Esophagus (tissue), 2 donors: ENCODE data around the gene PGM1. TPM values are rescaled to one million over a fixed set of nuclear protein-coding genes. Genes with fewer than 3 reads are reported as not detected.
"Not testable (repeated sequence)": the region's sequence is repeated elsewhere in the genome, so short reads cannot be mapped to it uniquely, and the experiment has no call there.

Experiments
- H3K27ac ChIP-seq, 2 donors: one replicate each; pipeline ENCODE4 v1.5.1; 2013; ENCODE audit warnings: low read depth in 2 of 2, mild to moderate bottlenecking in 2 of 2, inconsistent platforms in 1 of 2, low read length in 1 of 2, moderate library complexity in 1 of 2
- H3K27me3 ChIP-seq, 2 donors: one replicate each; pipeline ENCODE4 v1.6.1; 2013; ENCODE audit warnings: low read length in 2 of 2, control low read depth in 1 of 2, mild to moderate bottlenecking in 1 of 2; ENCODE audit not compliant: insufficient read depth in 2 of 2, control insufficient read depth in 1 of 2
- H3K36me3 ChIP-seq, 2 donors: one replicate each; pipeline ENCODE4 v1.6.1; 2013; ENCODE audit warnings: low read length in 1 of 2; ENCODE audit not compliant: control insufficient read depth in 2 of 2, insufficient read depth in 2 of 2
- H3K4me1 ChIP-seq, 2 donors: one replicate each; pipeline ENCODE4 v1.6.1; 2013; ENCODE audit warnings: low read length in 1 of 2; ENCODE audit not compliant: control insufficient read depth in 2 of 2, insufficient read depth in 2 of 2
- H3K4me3 ChIP-seq, 2 donors: one replicate each; pipeline ENCODE4 v1.5.1; 2013; ENCODE audit warnings: low read length in 2 of 2, mild to moderate bottlenecking in 2 of 2, low read depth in 1 of 2, moderate library complexity in 1 of 2
- H3K9me3 ChIP-seq, 2 donors: one replicate each; pipeline ENCODE4 v1.6.1; 2013; ENCODE audit warnings: mild to moderate bottlenecking in 2 of 2, low read depth in 1 of 2, low read length in 1 of 2, moderate library complexity in 1 of 2; ENCODE audit not compliant: control insufficient read depth in 2 of 2, insufficient read depth in 1 of 2
- WGBS, 2 donors: extraction: QIAGEN DNeasy Blood & Tissue Kit; methylation state at CpG; one replicate each; pipeline ENCODE4 v1.1.7; 2013; 5-methylcytosine and 5-hydroxymethylcytosine counted together
- polyA plus RNA-seq, 2 donors: library from polyadenylated mRNA; stranded (reverse); fragments of 200-250 nt; gene quantifications; one replicate each; pipeline ENCODE4 v1.2.3, GENCODE V29; 2013
- donor health status: healthy with polysubstance abuse.
- donor health status: Bipolar disorder and iron deficiency.

PGM1 gene
- polyA plus RNA-seq, 2 donors: 5.4 to 28.0 TPM

DNA sequence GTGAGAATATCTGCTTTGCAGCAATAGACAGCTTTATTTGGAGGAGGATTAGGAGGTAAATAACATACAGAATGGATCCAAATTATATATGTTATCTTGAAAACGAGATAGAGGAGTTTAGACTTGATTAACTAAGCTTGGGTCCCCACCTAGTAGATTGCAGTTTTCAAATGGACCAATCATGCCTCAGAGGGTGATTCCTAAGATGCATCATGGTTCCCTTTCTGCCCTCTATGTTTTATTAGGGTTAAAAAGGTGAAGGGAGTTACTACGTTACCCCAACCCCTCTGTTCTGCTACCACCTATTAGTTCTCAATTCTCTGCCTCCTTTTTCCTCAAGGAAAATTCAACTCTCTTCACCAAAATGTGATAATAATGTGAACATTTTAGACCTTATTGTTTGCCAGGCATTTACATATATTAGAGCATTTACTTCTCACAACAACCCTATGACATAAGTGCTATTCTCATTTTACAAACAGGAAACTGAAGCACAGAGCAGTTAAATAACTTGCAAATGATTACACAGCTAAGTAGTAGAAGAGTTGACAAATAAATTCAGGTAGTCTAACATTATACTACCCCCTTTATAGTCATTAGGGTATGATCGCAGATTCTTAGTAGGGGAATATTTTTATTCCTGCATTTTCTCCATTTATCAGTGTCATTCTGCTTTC lies 23.4 kb upstream of the PGM1 start:
- no peaks in the 10 kb centered on the region for H3K27me3 ChIP-seq
- H3K27ac ChIP-seq: no peak overlapping the region
- WGBS, 2 donors: 81 to 85% methylated on average over 3 of the region's 3 CpGs
- H3K9me3 ChIP-seq: no peaks in the 10 kb centered on the region
- H3K36me3 ChIP-seq: no peaks in the 10 kb centered on the region
- no peaks in the 10 kb centered on the region for H3K4me1 ChIP-seq
- H3K4me3 ChIP-seq: no peak overlapping the region

DNA sequence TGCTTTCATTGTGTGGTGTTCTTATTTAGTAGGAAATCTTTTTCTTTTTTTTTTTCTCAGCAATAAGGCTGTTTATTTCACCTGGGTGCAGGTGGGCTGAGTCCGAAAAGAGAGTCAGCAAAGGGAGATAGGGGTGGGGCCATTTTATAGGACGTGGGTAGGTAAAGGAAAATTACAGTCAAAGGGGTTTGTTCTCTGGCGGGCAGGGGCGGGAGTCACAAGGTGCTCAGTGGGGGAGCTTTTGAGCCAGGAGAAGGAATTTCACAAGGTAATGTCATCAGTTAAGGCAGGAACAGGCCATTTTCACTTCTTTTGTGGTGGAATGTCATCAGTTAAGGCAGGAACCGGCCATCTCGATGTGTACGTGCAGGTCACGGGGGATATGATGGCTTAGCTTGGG lies 20.5 kb upstream of the PGM1 start:
- not testable (repeated sequence) for H3K36me3 ChIP-seq, H3K27ac ChIP-seq, H3K9me3 ChIP-seq, H3K4me3 ChIP-seq, H3K4me1 ChIP-seq, H3K27me3 ChIP-seq
- 93 to 94% methylated on average over 8 of the region's 8 CpGs for WGBS, 2 donors

DNA sequence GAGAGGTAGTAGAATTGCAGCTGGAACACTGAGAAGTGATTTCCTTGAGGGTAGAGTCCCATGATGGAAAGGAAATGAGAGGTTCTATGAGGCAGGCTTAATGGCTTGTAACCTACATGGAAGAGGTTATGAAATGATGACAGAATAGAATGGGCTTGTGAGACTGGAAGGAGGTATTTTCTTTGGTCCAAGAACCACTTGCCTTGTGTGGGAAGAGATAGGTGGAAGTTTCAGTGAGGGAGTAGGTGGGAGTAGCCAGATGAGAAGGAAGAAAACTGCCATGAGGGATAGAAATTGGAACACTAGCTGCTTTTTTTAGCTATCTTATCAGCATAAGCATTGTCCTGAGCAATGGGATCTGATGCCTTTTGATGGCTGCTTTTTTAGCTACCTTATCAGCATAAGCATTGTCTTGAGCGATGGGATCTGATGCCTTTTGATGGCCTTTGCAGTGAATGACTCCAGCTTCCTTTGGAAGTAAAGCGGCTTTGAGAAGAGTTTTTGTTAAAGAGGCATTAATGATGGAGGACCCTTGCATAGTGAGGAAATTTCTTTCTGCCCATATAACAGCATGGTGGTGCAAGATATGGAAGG lies 18.9 kb upstream of the PGM1 start:
- not testable (repeated sequence) for H3K27me3 ChIP-seq, H3K9me3 ChIP-seq, H3K27ac ChIP-seq, H3K36me3 ChIP-seq, H3K4me1 ChIP-seq, H3K4me3 ChIP-seq
- WGBS, 2 donors: 82 to 91% methylated on average over 2 of the region's 2 CpGs

GRCh38 chr1:63575340-63575826 lies 17.8 kb upstream of the PGM1 start:
- no peaks in the 10 kb centered on the region for H3K9me3 ChIP-seq
- no peaks in the 10 kb centered on the region for H3K27me3 ChIP-seq
- H3K27ac ChIP-seq: no peak overlapping the region
- H3K4me1 ChIP-seq: no peaks in the 10 kb centered on the region
- no peaks in the 10 kb centered on the region for H3K36me3 ChIP-seq
- H3K4me3 ChIP-seq: no peak overlapping the region
- WGBS, 2 donors: 68 to 73% methylated on average over 4 of the region's 4 CpGs

DNA sequence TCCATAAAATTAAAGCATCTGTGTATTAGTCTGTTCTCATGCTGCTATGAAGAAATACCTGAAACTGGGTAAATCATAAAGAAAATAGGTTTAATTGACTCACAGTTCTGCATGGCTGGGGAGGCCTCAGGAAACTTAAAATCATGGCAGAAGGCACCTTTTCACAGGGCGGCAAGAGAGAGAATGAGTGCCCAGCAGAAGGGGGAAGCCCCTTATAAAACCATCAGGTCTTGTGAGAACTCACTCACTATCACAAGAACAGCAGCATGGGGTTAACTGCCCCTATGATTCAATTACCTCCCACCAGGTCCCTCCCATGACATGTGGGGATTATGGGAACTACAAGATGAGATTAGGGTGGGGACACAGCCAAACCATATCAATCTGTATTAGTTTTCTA lies 6.9 kb upstream of the PGM1 start:
- H3K27me3 ChIP-seq, H3K4me1 ChIP-seq, H3K9me3 ChIP-seq, H3K27ac ChIP-seq, H3K36me3 ChIP-seq, H3K4me3 ChIP-seq: not testable (repeated sequence)
- 91 to 95% methylated on average over 1 of the region's 1 CpG for WGBS, 2 donors

- Histone ChIP-seq H3K4me1 (no peaks in the 10 kb centered on the region), H3K4me3 (no peak overlapping the region), H3K27ac (no peak overlapping the region), H3K27me3 (no peaks in the 10 kb centered on the region), H3K9me3 (no peaks in the 10 kb centered on the region), H3K36me3 (no peaks in the 10 kb centered on the region)
- WGBS, 2 donors: 67 to 73% methylated on average over 3 of the region's 3 CpGs
Observed at GRCh38 chr1:63590166-63590560, 3.0 kb upstream of the PGM1 start.

- Histone ChIP-seq H3K27ac (peak overlapping the region; percentile 91 to 97), H3K27me3 (no peaks in the 10 kb centered on the region), H3K4me1 (no peaks in the 10 kb centered on the region), H3K36me3 (no peaks in the 10 kb centered on the region), H3K4me3 (peak overlapping the region; percentile 66 to 84), H3K9me3 (no peaks in the 10 kb centered on the region)
- WGBS, 2 donors: 23% methylated on average over 18 of the region's 18 CpGs
Observed at GRCh38 chr1:63592536-63593302, 492 bp upstream of the PGM1 start.

GRCh38 chr1:63593886-63594605 lies 835 bp downstream of the PGM1 start:
- Histone ChIP-seq H3K4me3 (peak overlapping the region; percentile 66 to 84), H3K27ac (peak overlapping the region; percentile 91 to 97)
- 3 to 4% methylated on average over 54 to 55 of the region's 55 CpGs for WGBS, 2 donors

DNA sequence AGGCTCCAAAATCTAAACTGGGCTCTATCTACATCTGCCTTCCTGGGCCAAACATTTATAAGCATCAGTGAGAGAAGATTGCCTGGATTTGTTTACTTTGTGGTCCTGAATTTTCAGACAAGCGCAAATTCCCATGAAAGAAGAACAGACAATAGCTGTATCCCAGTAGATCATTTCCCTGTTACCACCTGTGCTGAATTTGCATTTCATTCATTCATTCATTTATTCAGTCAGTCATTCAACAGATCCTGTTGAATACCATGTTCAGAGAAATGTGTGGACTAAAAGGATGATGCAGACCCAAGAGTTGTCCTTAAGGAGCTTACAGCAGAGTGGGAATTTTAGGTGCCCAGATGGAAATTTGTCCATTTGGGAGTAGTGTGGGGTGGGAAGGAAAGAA lies 2.2 kb downstream of the PGM1 start:
- Histone ChIP-seq H3K27me3 (no peaks in the 10 kb centered on the region), H3K4me3 (no peak overlapping the region), H3K4me1 (no peaks in the 10 kb centered on the region), H3K9me3 (no peaks in the 10 kb centered on the region), H3K27ac (no peak overlapping the region), H3K36me3 (no peaks in the 10 kb centered on the region)
- WGBS, 2 donors: 93 to 100% methylated on average over 1 of the region's 1 CpG

More at GRCh38 chr1:63593886-63594605, 835 bp downstream of the PGM1 start:
- Histone ChIP-seq H3K9me3 (no peaks in the 10 kb centered on the region), H3K27me3 (no peaks in the 10 kb centered on the region), H3K36me3 (no peaks in the 10 kb centered on the region), H3K4me1 (no peaks in the 10 kb centered on the region)
